Measurements from ENCODE around the gene SLC44A5. TPM values are rescaled to one million over a fixed set of nuclear protein-coding genes. Genes with fewer than 3 reads are reported as not detected.

Gene SLC44A5
- total and polyA plus RNA-seq, 2 donors from 2014 or later = 0.66 to 5.0 TPM

DNA sequence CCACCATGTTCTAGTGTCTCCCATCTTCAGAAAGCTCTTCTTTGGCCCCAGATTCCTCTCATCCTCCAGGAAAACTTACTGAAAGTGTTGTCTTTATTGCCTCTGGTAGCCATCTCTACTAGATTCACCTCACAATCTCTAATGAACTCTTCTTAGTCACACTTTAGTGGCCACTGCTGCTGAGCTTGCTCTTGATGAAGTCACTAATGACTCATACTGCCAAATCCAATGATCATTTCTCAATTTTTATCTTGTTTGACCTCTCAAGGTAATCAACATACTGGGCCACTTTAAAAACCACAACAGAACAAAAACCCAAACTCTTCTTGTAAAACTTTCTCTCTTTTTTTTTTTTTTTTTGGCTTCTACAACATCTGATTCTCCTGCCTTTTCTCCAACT is 280.3 kb downstream of the SLC44A5 start:
- FAIRE-seq (no peak), DNase-seq (no peak)
- no peaks in the 10 kb centered on the region for H3K9me3 ChIP-seq (ENCODE audit: control insufficient read depth in 2 of 3, insufficient read depth in 1 of 3, low read length in 3 of 3)
- no peaks in the 10 kb centered on the region for H3K4me1 ChIP-seq (ENCODE audit: control insufficient read depth in 2 of 3, insufficient read depth in 2 of 3, low read depth in 1 of 3, low read length in 3 of 3)
- intact Hi-C loops (cut with DNase I) = no loop called here
- H3K27ac ChIP-seq (ENCODE audit: low read depth in 2 of 2, low read length in 2 of 2) = no peak overlapping the region
- H3K36me3 ChIP-seq (ENCODE audit: control insufficient read depth in 2 of 3, insufficient read depth in 3 of 3, low read length in 3 of 3) = no peaks in the 10 kb centered on the region
- no peak overlapping the region for H3K9ac ChIP-seq (ENCODE audit: low read length in 3 of 3)
- TF ChIP-seq, protein P1, sequence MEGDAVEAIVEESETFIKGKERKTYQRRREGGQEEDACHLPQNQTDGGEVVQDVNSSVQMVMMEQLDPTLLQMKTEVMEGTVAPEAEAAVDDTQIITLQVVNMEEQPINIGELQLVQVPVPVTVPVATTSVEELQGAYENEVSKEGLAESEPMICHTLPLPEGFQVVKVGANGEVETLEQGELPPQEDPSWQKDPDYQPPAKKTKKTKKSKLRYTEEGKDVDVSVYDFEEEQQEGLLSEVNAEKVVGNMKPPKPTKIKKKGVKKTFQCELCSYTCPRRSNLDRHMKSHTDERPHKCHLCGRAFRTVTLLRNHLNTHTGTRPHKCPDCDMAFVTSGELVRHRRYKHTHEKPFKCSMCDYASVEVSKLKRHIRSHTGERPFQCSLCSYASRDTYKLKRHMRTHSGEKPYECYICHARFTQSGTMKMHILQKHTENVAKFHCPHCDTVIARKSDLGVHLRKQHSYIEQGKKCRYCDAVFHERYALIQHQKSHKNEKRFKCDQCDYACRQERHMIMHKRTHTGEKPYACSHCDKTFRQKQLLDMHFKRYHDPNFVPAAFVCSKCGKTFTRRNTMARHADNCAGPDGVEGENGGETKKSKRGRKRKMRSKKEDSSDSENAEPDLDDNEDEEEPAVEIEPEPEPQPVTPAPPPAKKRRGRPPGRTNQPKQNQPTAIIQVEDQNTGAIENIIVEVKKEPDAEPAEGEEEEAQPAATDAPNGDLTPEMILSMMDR (IDR thresholded peaks at IDR 0.05; ENCODE audit: borderline replicate concordance, extremely low read depth, insufficient read depth) = no peak
- H3K27me3 ChIP-seq (ENCODE audit: control insufficient read depth, insufficient read depth, low read length) = no peaks in the 10 kb centered on the region
- no peak overlapping the region for H3K4me3 ChIP-seq (ENCODE audit: low read length in 3 of 3)

DNA sequence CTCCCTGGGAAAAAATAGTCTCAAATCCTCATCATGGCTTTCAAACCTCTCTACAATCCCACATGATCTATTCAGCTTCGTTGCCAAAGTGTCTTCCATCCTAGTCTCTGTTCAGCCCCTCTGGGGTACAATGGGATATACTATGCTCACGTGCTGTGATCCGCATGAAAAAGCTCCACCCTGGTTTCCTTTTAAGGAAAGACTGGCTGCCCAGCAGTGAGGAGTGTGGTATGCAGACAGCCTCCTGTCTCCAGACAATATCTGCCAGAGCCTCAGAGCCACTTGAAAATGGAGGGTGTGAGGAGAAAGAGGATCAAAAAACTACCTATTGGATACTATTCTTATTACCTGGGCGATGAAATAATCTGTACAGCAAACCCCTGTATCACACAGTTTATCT is 282.2 kb downstream of the SLC44A5 start:
- H3K9me3 ChIP-seq (ENCODE audit: control insufficient read depth in 2 of 3, insufficient read depth in 1 of 3, low read length in 3 of 3) = no peaks in the 10 kb centered on the region
- no peak for FAIRE-seq
- no peaks in the 10 kb centered on the region for H3K36me3 ChIP-seq (ENCODE audit: control insufficient read depth in 2 of 3, insufficient read depth in 3 of 3, low read length in 3 of 3)
- H3K27ac ChIP-seq (ENCODE audit: low read depth in 2 of 2, low read length in 2 of 2) = no peak overlapping the region
- H3K4me1 ChIP-seq (ENCODE audit: control insufficient read depth in 2 of 3, insufficient read depth in 2 of 3, low read depth in 1 of 3, low read length in 3 of 3) = no peaks in the 10 kb centered on the region
- no peaks in the 10 kb centered on the region for H3K27me3 ChIP-seq (ENCODE audit: control insufficient read depth, insufficient read depth, low read length)
- TF ChIP-seq, protein P1 (IDR thresholded peaks at IDR 0.05; ENCODE audit: borderline replicate concordance, extremely low read depth, insufficient read depth) = no peak
- intact Hi-C loops (cut with DNase I) = no loop called here
- no peak overlapping the region for H3K4me3 ChIP-seq (ENCODE audit: low read length in 3 of 3)
- H3K9ac ChIP-seq (ENCODE audit: low read length in 3 of 3) = no peak overlapping the region
- no peak for DNase-seq

DNA sequence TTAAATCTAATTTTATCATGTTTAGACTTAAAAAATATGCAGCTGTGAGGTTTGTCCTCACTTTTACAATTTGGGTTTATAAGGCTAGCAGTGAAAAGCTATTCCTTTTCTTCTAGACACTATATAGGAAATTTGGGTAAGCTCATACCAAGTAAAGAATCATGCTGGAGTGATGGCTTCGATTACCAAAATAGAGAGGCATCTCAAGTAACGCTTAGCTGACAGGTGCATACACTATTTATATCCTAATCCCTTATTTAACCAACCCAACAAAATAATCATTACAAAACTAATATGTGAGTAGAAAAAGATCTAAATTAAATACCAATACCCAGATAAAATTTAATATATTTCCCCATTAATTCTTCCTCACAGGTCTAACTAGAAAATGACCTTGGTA is 283.5 kb downstream of the SLC44A5 start:
- H3K27ac ChIP-seq (ENCODE audit: low read depth in 2 of 2, low read length in 2 of 2) = no peak overlapping the region
- no peak for FAIRE-seq
- no peak overlapping the region for H3K4me3 ChIP-seq (ENCODE audit: low read length in 3 of 3)
- H3K9me3 ChIP-seq (ENCODE audit: control insufficient read depth in 2 of 3, insufficient read depth in 1 of 3, low read length in 3 of 3) = no peaks in the 10 kb centered on the region
- H3K36me3 ChIP-seq (ENCODE audit: control insufficient read depth in 2 of 3, insufficient read depth in 3 of 3, low read length in 3 of 3) = no peaks in the 10 kb centered on the region
- intact Hi-C loops (cut with DNase I) = no loop called here
- no peak overlapping the region for H3K9ac ChIP-seq (ENCODE audit: low read length in 3 of 3)
- no peaks in the 10 kb centered on the region for H3K4me1 ChIP-seq (ENCODE audit: control insufficient read depth in 2 of 3, insufficient read depth in 2 of 3, low read depth in 1 of 3, low read length in 3 of 3)
- TF ChIP-seq, protein P1 (IDR thresholded peaks at IDR 0.05; ENCODE audit: borderline replicate concordance, extremely low read depth, insufficient read depth) = no peak
- DNase-seq = no peak
- H3K27me3 ChIP-seq (ENCODE audit: control insufficient read depth, insufficient read depth, low read length) = no peaks in the 10 kb centered on the region

DNA sequence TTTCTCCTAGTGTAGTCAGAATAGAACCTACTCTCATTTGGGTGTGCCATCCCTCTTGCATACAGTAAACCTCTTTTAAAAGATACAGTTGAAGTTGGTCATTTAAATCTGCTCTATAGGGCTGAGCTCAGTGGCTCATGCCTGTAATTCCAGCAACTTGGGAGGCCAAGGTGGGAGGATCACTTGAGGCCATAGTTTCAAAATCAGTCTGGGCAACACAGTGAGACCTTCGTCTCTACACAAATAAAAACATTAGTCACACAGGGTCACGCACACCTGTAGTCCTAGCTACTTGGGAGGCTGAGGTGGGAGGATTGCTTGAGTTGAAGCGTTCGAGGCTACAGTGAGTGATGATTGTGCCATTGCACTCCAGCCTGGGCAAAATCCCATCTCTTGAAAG is 292.9 kb downstream of the SLC44A5 start:
- H3K27me3 ChIP-seq (ENCODE audit: control insufficient read depth, insufficient read depth, low read length) = no peaks in the 10 kb centered on the region
- no peaks in the 10 kb centered on the region for H3K36me3 ChIP-seq (ENCODE audit: control insufficient read depth in 2 of 3, insufficient read depth in 3 of 3, low read length in 3 of 3)
- H3K4me1 ChIP-seq (ENCODE audit: control insufficient read depth in 2 of 3, insufficient read depth in 2 of 3, low read depth in 1 of 3, low read length in 3 of 3) = no peaks in the 10 kb centered on the region
- H3K9ac ChIP-seq (ENCODE audit: low read length in 3 of 3) = no peak overlapping the region
- H3K9me3 ChIP-seq (ENCODE audit: control insufficient read depth in 2 of 3, insufficient read depth in 1 of 3, low read length in 3 of 3) = no peaks in the 10 kb centered on the region
- TF ChIP-seq, protein P1 (IDR thresholded peaks at IDR 0.05; ENCODE audit: borderline replicate concordance, extremely low read depth, insufficient read depth) = no peak
- no peak for FAIRE-seq
- intact Hi-C loops (cut with DNase I) = no loop called here
- DNase-seq = no peak
- H3K4me3 ChIP-seq (ENCODE audit: low read length in 3 of 3) = no peak overlapping the region
- H3K27ac ChIP-seq (ENCODE audit: low read depth in 2 of 2, low read length in 2 of 2) = no peak overlapping the region

Measured in kidney (tissue), 14 donors.